Liver (tissue), 9 donors: Measurements from ENCODE around the gene ZNF467. TPM values are rescaled to one million over a fixed set of nuclear protein-coding genes. Genes with fewer than 3 reads are reported as not detected.

Source experiments
- DNase-seq: peaks from one replicate; pipeline ENCODE4 v3.0.0-alpha.2; 2017; ENCODE audit warnings: low spot score
- H3K27ac ChIP-seq, 2 donors: one replicate each; pipeline ENCODE4 v1.7.0; 2013; ENCODE audit warnings: inconsistent platforms in 2 of 2, low read length in 2 of 2, control low read depth in 1 of 2, low read depth in 1 of 2, mild to moderate bottlenecking in 1 of 2
- H3K27me3 ChIP-seq, 4 donors: one replicate each; pipeline versions ENCODE4 v1.6.1 to v1.7.0; 2013; ENCODE audit warnings: low read length in 3 of 4, inconsistent platforms in 1 of 4, mild to moderate bottlenecking in 1 of 4, moderate library complexity in 1 of 4; ENCODE audit not compliant: control insufficient read depth in 4 of 4, insufficient read depth in 4 of 4
- H3K36me3 ChIP-seq, 4 donors: one replicate each; pipeline versions ENCODE4 v1.6.1 to v1.7.0; 2013; ENCODE audit warnings: low read length in 3 of 4, mild to moderate bottlenecking in 3 of 4, low read depth in 1 of 4, moderate library complexity in 1 of 4; ENCODE audit not compliant: control insufficient read depth in 4 of 4, insufficient read depth in 3 of 4
- H3K4me1 ChIP-seq, 4 donors: one replicate each; pipeline versions ENCODE4 v1.6.1 to v1.7.0; 2013; ENCODE audit warnings: low read length in 3 of 4, mild to moderate bottlenecking in 3 of 4, moderate library complexity in 1 of 4; ENCODE audit not compliant: control insufficient read depth in 4 of 4, insufficient read depth in 4 of 4
- H3K4me3 ChIP-seq, 3 donors: one replicate each; pipeline versions ENCODE4 v1.6.1 to v1.7.0; 2013; ENCODE audit warnings: low read length in 3 of 3, control low read depth in 1 of 3, low read depth in 1 of 3, mild to moderate bottlenecking in 1 of 3
- H3K9ac ChIP-seq, 2 donors: one replicate each; pipeline ENCODE4 v1.7.0; 2013; ENCODE audit warnings: low read length in 2 of 2, mild to moderate bottlenecking in 2 of 2, moderate library complexity in 2 of 2, control low read depth in 1 of 2, low read depth in 1 of 2
- H3K9me3 ChIP-seq, 4 donors: one replicate each; pipeline versions ENCODE4 v1.6.1 to v1.7.0; 2013; ENCODE audit warnings: low read length in 3 of 4; ENCODE audit not compliant: control insufficient read depth in 4 of 4
- EGR1 ChIP-seq, 2 donors: IDR thresholded peaks; 2 replicates each; pipeline ENCODE4 v1.6.1; 2016 to 2018; ENCODE audit warnings: antibody characterized with exemption in 2 of 2, low read depth in 2 of 2
- FOXA1 ChIP-seq: IDR thresholded peaks from 2 replicates; pipeline ENCODE4 v1.6.1; 2016; ENCODE audit warnings: antibody characterized with exemption
- FOXA2 ChIP-seq: IDR thresholded peaks from 2 replicates; pipeline ENCODE4 v1.6.1; 2016; ENCODE audit warnings: antibody characterized with exemption
- GABPA ChIP-seq, 2 donors: IDR thresholded peaks in 1 of 2; conservative IDR thresholded peaks in 1 of 2; 2 replicates each; pipeline ENCODE4 v1.6.1; 2016; ENCODE audit warnings: antibody characterized with exemption in 2 of 2, mild to moderate bottlenecking in 1 of 2, moderate library complexity in 1 of 2
- HNF4A ChIP-seq, 2 donors: conservative IDR thresholded peaks; 2 replicates each; pipeline ENCODE4 v1.6.1; 2016; ENCODE audit warnings: antibody characterized with exemption in 2 of 2, mild to moderate bottlenecking in 2 of 2
- HNF4G ChIP-seq: IDR thresholded peaks from 2 replicates; pipeline ENCODE4 v1.6.1; 2016; ENCODE audit warnings: antibody characterized with exemption
- JUND ChIP-seq, 2 donors: IDR thresholded peaks; 2 replicates each; pipeline ENCODE4 v1.6.1; 2016; ENCODE audit warnings: antibody characterized with exemption in 2 of 2
- NR2F2 ChIP-seq: IDR thresholded peaks from 2 replicates; pipeline ENCODE4 v1.6.1; 2016; ENCODE audit warnings: antibody characterized with exemption
- RAD21 ChIP-seq, 2 donors: IDR thresholded peaks; 2 replicates each; pipeline ENCODE4 v1.6.1; 2016; ENCODE audit warnings: antibody characterized with exemption in 2 of 2, mild to moderate bottlenecking in 2 of 2
- RXRA ChIP-seq, 2 donors: IDR thresholded peaks; 2 replicates each; pipeline ENCODE4 v1.6.1; 2017 to 2018; ENCODE audit warnings: antibody characterized with exemption in 2 of 2, mild to moderate bottlenecking in 1 of 2
- SP1 ChIP-seq: IDR thresholded peaks from 2 replicates; pipeline ENCODE4 v1.6.1; 2018; ENCODE audit warnings: antibody characterized with exemption, mild to moderate bottlenecking
- TAF1 ChIP-seq: conservative IDR thresholded peaks from 2 replicates; pipeline ENCODE4 v1.6.1; 2016; ENCODE audit warnings: antibody characterized with exemption, mild to moderate bottlenecking
- YY1 ChIP-seq: IDR thresholded peaks from 2 replicates; pipeline ENCODE4 v1.6.1; 2016; ENCODE audit warnings: antibody characterized with exemption, mild to moderate bottlenecking
- WGBS: extraction: QIAGEN DNeasy Blood & Tissue Kit; methylation state at CpG from one replicate; pipeline ENCODE4 v1.1.7; 2013; 5-methylcytosine and 5-hydroxymethylcytosine counted together
- polyA plus RNA-seq, 2 donors: library from polyadenylated mRNA; stranded (reverse) in 1 of 2; unstranded in 1 of 2; fragments of 200-250 nt in 1 of 2; fragments of >200 nt in 1 of 2; fragmentation: Nextera tagmentation in 1 of 2; extraction: Ambion mirVana in 1 of 2; gene quantifications; one replicate each; pipeline versions ENCODE4 v1.2.1 to v1.2.3, GENCODE V29; 2013 to 2015
- total RNA-seq, 2 donors: library from RNA; depleted of rRNA; stranded (reverse); fragments of >200 nt; gene quantifications; one replicate each; pipeline ENCODE4 v1.2.3, GENCODE V29; 2014
- TF ChIP-seq, protein P1 (sequence below): IDR thresholded peaks from 2 replicates; pipeline ENCODE4 v1.6.1; 2016; ENCODE audit warnings: antibody characterized with exemption
- TF ChIP-seq, protein P2 (sequence below): fragments of 150-350 bp; IDR thresholded peaks from 2 replicates; pipeline ENCODE4 v1.5.1; 2017; ENCODE audit warnings: improper control_type of control experiment, low read depth, low read length; ENCODE audit not compliant: missing input control
- TF ChIP-seq, protein P3 (sequence below): IDR thresholded peaks from 2 replicates; pipeline ENCODE4 v1.6.1; 2016; ENCODE audit warnings: antibody characterized with exemption
- TF ChIP-seq, protein P4 (sequence below): IDR thresholded peaks from 2 replicates; pipeline ENCODE4 v1.6.1; 2016; ENCODE audit warnings: antibody characterized with exemption, mild to moderate bottlenecking
- donor health status: healthy.
- donor health status: healthy.
- donor health status: healthy.
- donor health status: healthy.
- donor health status: healthy.

Gene ZNF467
- total and polyA plus RNA-seq, 4 donors, result 2.8 to 4.0 (median 3.7) TPM

DNA sequence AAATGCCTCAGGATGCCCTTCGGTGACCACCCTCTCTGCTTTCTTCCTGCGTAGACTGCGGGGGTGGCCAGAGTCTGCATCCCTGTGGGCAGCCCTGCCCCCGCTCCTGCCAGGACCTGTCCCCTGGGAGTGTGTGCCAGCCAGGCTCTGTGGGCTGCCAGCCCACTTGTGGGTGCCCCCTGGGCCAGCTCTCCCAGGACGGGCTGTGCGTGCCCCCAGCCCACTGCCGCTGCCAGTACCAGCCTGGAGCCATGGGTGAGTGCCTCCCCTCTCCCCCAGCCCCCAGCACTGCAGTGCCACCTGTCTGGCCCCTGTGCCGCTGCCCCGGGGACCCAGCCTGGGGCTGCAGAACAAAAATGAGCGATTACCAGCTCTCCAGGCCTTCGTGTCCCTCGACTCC is 41.7 kb upstream of the ZNF467 start (continued):
- TF ChIP-seq, protein P1, sequence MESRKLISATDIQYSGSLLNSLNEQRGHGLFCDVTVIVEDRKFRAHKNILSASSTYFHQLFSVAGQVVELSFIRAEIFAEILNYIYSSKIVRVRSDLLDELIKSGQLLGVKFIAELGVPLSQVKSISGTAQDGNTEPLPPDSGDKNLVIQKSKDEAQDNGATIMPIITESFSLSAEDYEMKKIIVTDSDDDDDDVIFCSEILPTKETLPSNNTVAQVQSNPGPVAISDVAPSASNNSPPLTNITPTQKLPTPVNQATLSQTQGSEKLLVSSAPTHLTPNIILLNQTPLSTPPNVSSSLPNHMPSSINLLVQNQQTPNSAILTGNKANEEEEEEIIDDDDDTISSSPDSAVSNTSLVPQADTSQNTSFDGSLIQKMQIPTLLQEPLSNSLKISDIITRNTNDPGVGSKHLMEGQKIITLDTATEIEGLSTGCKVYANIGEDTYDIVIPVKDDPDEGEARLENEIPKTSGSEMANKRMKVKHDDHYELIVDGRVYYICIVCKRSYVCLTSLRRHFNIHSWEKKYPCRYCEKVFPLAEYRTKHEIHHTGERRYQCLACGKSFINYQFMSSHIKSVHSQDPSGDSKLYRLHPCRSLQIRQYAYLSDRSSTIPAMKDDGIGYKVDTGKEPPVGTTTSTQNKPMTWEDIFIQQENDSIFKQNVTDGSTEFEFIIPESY, result no peak
- TF ChIP-seq SP1, result no peak
- no peak for TF ChIP-seq NR2F2
- TF ChIP-seq HNF4G, result no peak
- TF ChIP-seq TAF1, result no peak
- TF ChIP-seq FOXA1, result no peak
- no peak for TF ChIP-seq GABPA (IDR thresholded peaks at IDR 0.05 in 1 of 2, conservative IDR thresholded peaks at IDR 0.05 in 1 of 2)
- TF ChIP-seq, protein P2, sequence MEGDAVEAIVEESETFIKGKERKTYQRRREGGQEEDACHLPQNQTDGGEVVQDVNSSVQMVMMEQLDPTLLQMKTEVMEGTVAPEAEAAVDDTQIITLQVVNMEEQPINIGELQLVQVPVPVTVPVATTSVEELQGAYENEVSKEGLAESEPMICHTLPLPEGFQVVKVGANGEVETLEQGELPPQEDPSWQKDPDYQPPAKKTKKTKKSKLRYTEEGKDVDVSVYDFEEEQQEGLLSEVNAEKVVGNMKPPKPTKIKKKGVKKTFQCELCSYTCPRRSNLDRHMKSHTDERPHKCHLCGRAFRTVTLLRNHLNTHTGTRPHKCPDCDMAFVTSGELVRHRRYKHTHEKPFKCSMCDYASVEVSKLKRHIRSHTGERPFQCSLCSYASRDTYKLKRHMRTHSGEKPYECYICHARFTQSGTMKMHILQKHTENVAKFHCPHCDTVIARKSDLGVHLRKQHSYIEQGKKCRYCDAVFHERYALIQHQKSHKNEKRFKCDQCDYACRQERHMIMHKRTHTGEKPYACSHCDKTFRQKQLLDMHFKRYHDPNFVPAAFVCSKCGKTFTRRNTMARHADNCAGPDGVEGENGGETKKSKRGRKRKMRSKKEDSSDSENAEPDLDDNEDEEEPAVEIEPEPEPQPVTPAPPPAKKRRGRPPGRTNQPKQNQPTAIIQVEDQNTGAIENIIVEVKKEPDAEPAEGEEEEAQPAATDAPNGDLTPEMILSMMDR, result no peak

DNA sequence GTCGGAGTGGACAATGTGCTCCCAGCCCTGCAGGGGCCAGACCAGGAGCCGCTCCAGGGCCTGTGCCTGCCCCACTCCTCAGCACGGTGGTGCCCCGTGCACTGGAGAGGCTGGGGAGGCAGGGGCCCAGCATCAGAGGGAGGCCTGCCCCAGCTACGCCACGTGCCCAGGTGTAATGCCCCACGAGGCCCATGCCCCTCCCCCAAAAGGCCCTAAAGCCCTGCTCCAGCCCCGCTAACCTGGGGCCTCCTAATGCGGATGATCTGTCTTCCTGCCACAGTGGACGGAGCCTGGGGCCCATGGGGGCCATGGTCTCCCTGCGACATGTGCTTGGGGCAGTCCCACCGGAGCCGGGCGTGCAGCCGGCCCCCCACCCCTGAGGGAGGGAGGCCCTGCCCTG is 41.1 kb upstream of the ZNF467 start:
- H3K4me1 ChIP-seq, result peaks cover 3 to 11% (median 7%) of the 10 kb centered on the region in 4 donors
- 91% methylated on average over 15 of the region's 15 CpGs for WGBS
- no peak overlapping the region for H3K27ac ChIP-seq
- H3K36me3 ChIP-seq, result no peaks in the 10 kb centered on the region
- H3K4me3 ChIP-seq, result no peak overlapping the region
- TF ChIP-seq FOXA1 (no peak), YY1 (no peak), HNF4G (no peak), RAD21 (IDR thresholded peaks at IDR 0.05) (no peak), SP1 (no peak), RXRA (IDR thresholded peaks at IDR 0.05) (no peak), EGR1 (IDR thresholded peaks at IDR 0.05; ENCODE audit: low read depth in 2 of 2) (no peak), TAF1 (no peak), GABPA (IDR thresholded peaks at IDR 0.05 in 1 of 2, conservative IDR thresholded peaks at IDR 0.05 in 1 of 2) (no peak), HNF4A (conservative IDR thresholded peaks at IDR 0.05) (no peak), NR2F2 (no peak), FOXA2 (no peak), JUND (IDR thresholded peaks at IDR 0.05) (no peak)
- TF ChIP-seq, protein P2, result no peak
- TF ChIP-seq, protein P3, sequence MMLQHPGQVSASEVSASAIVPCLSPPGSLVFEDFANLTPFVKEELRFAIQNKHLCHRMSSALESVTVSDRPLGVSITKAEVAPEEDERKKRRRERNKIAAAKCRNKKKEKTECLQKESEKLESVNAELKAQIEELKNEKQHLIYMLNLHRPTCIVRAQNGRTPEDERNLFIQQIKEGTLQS, result no peak
- TF ChIP-seq, protein P1, result no peak
- TF ChIP-seq, protein P4, sequence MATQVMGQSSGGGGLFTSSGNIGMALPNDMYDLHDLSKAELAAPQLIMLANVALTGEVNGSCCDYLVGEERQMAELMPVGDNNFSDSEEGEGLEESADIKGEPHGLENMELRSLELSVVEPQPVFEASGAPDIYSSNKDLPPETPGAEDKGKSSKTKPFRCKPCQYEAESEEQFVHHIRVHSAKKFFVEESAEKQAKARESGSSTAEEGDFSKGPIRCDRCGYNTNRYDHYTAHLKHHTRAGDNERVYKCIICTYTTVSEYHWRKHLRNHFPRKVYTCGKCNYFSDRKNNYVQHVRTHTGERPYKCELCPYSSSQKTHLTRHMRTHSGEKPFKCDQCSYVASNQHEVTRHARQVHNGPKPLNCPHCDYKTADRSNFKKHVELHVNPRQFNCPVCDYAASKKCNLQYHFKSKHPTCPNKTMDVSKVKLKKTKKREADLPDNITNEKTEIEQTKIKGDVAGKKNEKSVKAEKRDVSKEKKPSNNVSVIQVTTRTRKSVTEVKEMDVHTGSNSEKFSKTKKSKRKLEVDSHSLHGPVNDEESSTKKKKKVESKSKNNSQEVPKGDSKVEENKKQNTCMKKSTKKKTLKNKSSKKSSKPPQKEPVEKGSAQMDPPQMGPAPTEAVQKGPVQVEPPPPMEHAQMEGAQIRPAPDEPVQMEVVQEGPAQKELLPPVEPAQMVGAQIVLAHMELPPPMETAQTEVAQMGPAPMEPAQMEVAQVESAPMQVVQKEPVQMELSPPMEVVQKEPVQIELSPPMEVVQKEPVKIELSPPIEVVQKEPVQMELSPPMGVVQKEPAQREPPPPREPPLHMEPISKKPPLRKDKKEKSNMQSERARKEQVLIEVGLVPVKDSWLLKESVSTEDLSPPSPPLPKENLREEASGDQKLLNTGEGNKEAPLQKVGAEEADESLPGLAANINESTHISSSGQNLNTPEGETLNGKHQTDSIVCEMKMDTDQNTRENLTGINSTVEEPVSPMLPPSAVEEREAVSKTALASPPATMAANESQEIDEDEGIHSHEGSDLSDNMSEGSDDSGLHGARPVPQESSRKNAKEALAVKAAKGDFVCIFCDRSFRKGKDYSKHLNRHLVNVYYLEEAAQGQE, result no peak
- no peak for DNase-seq
- H3K9me3 ChIP-seq, result no peaks in the 10 kb centered on the region
- no peaks in the 10 kb centered on the region for H3K27me3 ChIP-seq
- H3K9ac ChIP-seq, result no peak overlapping the region
